ENCODE measurements around the gene CPOX.

Gene CPOX

DNA sequence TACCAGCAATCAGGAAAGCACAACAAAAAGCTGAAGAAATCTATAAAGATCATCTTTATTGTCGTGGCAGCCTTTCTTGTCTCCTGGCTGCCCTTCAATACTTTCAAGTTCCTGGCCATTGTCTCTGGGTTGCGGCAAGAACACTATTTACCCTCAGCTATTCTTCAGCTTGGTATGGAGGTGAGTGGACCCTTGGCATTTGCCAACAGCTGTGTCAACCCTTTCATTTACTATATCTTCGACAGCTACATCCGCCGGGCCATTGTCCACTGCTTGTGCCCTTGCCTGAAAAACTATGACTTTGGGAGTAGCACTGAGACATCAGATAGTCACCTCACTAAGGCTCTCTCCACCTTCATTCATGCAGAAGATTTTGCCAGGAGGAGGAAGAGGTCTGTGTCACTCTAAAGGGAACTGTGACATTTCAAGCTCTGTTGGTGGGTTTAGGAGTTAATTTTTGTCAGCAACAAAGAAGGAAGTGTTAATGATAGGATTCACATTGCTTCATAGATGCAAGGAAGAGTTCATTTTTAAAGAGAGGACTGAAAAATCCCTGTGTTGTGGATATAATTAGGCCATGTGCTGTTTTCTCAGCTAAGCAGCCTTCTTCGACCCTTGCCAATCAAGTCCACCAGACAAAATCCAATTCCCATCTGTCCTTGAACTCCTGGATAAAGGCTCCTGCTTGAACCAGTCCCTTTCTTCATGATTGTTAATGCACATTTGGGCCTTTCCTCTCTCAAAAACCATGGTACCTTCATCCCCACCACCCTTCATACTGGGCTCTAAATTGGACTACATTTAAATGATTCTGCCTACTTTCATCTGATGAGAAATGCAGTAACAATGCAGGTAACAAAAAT lies 60.5 kb downstream of the CPOX start:
- DNase-seq: peak; percentile 12

DNA sequence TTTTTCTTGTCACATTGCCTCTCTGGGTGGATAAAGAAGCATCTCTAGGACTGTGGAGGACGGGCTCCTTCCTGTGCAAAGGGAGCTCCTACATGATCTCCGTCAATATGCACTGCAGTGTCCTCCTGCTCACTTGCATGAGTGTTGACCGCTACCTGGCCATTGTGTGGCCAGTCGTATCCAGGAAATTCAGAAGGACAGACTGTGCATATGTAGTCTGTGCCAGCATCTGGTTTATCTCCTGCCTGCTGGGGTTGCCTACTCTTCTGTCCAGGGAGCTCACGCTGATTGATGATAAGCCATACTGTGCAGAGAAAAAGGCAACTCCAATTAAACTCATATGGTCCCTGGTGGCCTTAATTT lies 61.2 kb downstream of the CPOX start:
- no peak for DNase-seq

DNA sequence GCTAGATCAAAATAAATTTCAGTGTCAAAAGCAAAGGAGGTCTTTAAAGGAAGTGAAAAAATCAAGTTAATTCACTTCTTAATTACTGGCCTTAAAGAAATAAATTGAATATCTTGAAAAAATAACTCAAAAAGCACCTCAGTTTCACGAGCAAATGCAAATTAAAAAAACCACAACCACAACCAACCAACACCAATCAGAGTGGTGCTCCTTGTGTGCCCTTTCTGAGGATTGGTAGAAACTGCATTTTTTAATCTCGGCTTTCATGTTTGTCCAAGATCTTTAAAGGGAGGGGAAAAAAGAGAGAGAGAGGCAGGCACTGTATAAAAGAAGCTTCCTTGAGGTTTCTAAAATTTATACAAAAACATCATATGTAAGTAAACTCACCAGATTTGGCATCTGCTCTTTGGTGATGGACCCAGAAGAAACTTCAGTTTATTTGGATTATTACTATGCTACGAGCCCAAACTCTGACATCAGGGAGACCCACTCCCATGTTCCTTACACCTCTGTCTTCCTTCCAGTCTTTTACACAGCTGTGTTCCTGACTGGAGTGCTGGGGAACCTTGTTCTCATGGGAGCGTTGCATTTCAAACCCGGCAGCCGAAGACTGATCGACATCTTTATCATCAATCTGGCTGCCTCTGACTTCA lies 61.7 kb downstream of the CPOX start, which contains the start of gene GPR15:
Gene GPR15 (plus strand): TSS at position 357 of the 653 bp plus-strand sequence. CDS start 56 bp downstream, at position 413.
- DNase-seq: no peak

DNA sequence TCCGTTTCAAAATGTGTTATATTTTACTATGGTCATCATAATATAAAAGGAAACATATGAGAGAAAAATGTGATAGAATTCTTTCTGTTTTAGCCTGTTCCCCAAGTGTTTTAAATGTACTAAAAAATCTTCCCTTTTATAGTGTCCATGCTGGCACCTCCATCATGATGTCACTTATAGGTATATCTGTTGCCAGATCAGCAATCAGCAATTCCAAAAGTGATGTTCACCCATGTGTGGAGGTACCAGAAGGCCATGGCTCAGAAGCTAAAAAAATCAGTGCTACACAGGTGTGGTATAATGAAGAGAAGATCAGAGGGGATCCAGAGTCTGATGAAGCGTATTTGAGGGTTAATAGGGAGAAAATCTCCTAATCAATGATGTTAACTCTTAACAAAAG lies 62.7 kb downstream of the CPOX start:
- no peak for DNase-seq

DNA sequence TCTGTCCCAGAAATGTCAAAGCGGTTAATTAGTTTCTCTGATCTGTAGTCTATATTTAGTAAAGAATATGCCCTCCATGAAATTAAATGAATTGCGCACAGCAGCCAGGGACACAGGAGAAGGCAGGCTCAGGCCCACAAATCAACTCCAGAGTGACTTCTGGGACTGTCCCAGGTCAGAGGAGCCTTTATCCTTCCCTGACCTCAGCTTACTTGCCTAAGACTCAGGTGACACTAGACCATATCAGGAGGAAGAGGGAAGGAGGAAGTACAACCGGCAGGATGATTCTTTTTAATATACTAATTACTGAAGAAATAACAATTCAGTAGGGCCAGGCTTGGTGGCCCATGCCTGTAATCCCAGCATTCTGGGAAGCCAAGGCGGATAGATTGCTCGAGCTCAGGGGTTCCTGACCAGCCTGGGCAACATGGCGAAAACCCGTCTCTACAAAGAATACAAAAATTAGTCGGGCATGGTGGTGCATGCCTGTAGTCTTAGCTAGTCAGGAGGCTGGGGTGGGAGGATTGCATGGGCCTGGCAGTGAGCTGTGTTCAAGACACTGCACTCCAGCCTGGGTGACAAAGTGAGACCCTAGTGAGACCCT lies 63.5 kb downstream of the CPOX start:
- no peak for DNase-seq

Measured in SHP77 treated with DMSO at 0.1 percent for 48 hours (cell line).